K562 (cell line): Measurements from ENCODE around the gene CHMP5. TPM values are rescaled to one million over a fixed set of nuclear protein-coding genes. Genes with fewer than 3 reads are reported as not detected.

ENCODE experiments used
- REST ChIP-seq, 2 experiments: fragments of 450-650 bp; formaldehyde crosslinking in 1 of 2; IDR thresholded peaks; 2 replicates each; pipeline versions ENCODE4 v1.4.0 to v1.6.1; 2014 to 2020; ENCODE audit warnings: mild to moderate bottlenecking in 2 of 2, borderline replicate concordance in 1 of 2, low read depth in 1 of 2
- polyA plus RNA-seq, 8 experiments: library from polyadenylated mRNA; depleted of rRNA in 4 of 8; stranded (reverse) in 5 of 8; unstranded in 3 of 8; fragments of >200 nt; fragmentation: Nextera tagmentation in 2 of 8; fragmentation: Illumina TruSeq in 1 of 8; extraction: Ambion mirVana in 2 of 8; extraction: Trizol in 1 of 8; gene quantifications; 2 replicates each; pipeline versions ENCODE4 v1.2.1 to v1.2.3, GENCODE V29; 2011 to 2014; ENCODE audit warnings: inconsistent platforms in 1 of 8, missing spikeins in 1 of 8
- total RNA-seq, 7 experiments: library from RNA; depleted of rRNA in 6 of 7; stranded (reverse); fragments of >200 nt in 6 of 7; fragmentation: Illumina TruSeq in 2 of 7; extraction: Trizol in 2 of 7; gene quantifications; 2 replicates each; pipeline versions ENCODE4 v1.2.1 to v1.2.3, GENCODE V29; 2011 to 2021; ENCODE audit warnings: low replicate concordance in 1 of 7

CHMP5 gene
- total and polyA plus RNA-seq, 9 of the 15 experiments (the other 6 are each of a cell fraction or from before 2014, with no cell fraction given), result 36.0 to 105 (median 54.9) TPM

DNA sequence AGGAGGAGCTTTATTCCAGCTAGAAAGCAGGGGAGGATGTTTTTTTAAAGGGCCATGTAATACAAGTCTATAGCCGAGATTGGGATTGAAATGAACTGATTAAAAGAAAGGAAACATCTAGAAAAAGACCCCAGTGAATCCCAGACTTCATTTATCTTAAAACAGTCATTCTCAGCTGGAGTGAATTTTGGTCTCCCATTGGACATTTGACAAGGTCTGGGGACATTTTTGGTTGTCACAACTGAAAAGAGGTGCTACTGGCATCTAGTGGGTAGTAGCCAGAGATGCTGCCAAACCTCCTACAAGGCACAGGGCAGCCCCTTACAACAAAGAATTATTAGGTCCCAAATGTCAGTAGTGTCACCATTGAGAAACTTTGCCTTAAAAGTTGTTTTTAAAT, 41.2 kb upstream of the CHMP5 start (continued):
- TF ChIP-seq REST (IDR thresholded peaks at IDR 0.05; ENCODE audit: borderline replicate concordance) (peak; percentile 5; the same call in 1 of the 2 replicates), REST (CRISPR knock-in tag; IDR thresholded peaks at IDR 0.05; ENCODE audit: low read depth) (no peak)
- TF ChIP-seq, all 486 proteins: peak for 3
